H54 (cell line): ENCODE measurements around the gene VANGL2.

Source experiments
- DNase-seq: peaks from one replicate; pipeline ENCODE4 v3.0.0; 2011; ENCODE audit warnings: low spot score, mixed read lengths; ENCODE audit not compliant: insufficient read length
- FAIRE-seq: peaks from 3 replicates; lab custom pipeline; 2011; peaks lifted over from hg19 to GRCh38; lab: Jason Lieb, UNC
- POLR2A ChIP-seq: IDR thresholded peaks from 2 replicates; pipeline ENCODE4 v1.6.1; 2011; ENCODE audit warnings: low read depth, mild to moderate bottlenecking, low read length

VANGL2 gene

DNA sequence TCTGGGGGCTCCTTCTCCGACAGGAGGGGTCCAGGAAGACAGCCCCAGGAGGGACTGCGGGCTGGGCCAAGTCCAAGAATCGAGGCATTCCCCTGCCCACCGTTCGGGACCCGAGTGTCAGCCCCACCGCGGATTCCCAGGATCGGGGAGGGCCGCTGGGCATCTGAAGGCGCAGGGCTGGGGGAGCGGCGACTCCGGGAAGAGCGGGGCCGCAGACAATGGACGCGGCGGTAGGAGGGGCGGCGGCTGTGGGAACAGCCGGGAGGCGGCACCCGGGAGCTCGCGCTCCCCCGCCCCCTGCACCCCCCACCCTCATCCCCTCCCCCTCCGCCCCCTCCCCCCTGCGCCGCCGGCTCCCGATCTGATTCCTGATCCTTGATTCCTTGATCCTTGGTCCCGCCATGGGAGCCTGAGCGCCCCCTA, at the start of gene VANGL2:
Gene VANGL2 (plus strand): TSS at position 342 of the 423 bp plus-strand sequence. CDS start 15,274 bp downstream, outside the sequence.
- TF ChIP-seq POLR2A, result no peak
- DNase-seq (no peak), FAIRE-seq (no peak)

DNA sequence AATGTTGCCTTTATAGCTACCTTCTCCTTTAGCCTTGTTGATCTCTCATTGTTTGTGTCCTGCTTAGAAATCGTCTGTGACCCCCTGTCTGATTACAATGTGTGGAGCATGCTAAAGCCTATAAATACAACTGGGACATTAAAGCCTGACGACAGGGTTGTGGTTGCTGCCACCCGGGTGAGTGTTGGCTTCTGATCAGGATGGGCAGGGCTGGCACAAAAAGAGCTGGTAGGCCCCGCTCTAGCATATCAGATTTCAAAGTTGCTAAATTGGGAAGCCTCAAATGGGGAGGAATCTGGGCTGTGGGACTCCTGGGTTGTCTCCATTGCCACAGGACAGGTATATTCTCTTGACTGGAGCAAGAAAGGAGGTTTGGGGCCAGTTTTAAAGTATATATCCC, 48.7 kb upstream of the VANGL2 start:
- FAIRE-seq (no peak), DNase-seq (no peak)
- TF ChIP-seq POLR2A, result no peak

DNA sequence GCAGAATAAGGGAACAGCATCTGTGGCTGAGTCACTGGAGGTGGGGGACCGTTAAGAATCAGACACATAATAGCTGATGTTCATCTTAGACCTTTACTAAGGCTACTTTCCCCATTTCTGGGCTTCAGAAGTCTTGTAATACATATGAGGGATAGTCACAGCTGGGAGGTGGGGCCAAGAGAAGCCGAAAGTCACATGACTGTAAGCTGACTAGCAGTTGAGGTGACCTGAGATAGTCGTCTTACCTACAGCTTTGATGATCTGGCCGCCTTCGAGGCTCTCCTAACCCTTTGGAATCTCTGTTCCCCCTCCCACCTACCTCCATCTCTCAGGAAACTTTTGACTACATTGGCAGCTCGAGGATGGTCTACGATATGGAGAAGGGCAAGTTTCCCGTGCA, 47.8 kb upstream of the VANGL2 start:
- no peak for FAIRE-seq
- TF ChIP-seq POLR2A, result no peak

DNA sequence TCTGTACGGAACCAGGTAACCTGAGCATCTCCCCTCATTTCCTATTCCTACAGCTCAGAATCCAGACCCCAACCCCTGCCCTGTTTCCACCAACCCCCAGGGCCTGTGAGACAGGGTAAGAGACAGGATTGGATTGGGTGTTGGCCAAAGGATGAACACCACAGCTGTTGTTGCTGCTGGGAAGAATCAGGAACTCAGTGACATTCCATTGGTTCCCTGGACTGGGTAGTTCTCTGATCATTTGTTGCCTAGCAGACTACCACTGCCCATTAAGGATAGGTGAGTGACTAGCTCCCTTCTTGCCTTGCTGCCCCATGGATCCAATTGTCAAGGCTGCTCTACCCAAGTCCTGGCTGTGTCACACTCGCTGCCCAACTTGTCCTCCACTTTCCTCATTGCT, 47.1 kb upstream of the VANGL2 start:
- TF ChIP-seq POLR2A, result no peak
- no peak for FAIRE-seq
- no peak for DNase-seq

More for the DNA sequence above, 47.8 kb upstream of the VANGL2 start:
- no peak for DNase-seq

DNA sequence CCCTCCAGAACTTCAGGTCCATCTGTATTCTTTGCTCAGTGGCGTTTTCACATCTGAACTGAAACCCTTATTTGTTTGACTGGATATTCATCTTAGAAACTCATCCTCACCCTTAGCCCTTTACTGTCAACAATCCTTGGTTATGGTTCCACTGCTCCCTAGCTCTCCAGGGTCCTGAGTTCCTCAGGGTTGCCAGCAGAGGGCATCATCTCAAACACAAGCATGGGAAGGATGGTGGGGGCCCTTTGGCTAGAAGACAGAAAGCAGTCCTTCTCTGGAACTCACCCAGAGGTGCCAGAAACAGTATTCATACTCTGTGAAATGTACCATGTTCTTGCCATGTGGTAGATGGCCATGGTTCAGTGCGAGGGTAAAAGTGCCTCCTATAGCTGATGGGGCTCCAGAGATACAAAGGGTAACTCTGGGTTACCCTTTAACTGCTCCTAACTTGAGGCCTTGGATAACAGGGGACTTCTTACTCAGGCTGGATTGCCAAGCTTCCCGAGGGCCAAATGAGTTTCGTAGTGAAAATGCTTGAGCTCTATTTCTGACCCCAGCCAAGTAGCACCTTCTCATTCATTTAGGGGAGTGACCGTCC, 45.9 kb upstream of the VANGL2 start:
- DNase-seq, result no peak
- TF ChIP-seq POLR2A, result no peak
- FAIRE-seq, result no peak

DNA sequence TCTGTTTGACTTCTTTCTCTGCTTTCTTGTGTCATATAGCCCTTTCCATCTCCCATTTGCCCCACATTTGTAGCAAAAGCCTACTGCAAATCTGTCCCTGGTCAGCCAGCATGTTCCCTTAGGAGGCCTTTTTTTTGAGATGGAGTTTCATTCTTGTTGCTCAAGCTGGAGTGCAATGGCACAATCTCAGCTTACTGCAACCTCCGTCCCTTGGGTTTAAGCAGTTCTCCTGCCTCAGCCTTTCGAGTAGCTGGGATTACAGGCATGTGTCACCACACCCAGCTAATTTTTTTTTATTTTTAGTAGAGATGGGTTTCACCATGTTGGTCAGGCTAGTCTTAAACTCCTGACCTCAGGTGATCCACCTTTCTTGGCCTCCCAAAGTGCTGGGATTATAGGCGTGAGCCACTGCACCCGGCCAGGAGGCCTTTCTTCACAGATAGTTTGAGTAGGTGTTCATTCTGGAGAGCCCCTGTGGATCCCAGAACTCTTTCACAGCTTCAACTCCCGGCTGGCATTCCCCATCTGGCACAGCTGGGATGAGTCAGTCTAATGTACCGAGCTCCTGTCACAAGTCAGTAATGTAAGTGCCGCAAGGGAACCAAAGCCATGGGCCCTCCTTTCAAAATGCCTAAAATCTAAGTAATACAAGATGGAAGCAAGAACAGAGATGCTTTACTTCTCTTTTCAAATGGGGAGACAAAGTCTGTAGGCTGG, 42.9 kb upstream of the VANGL2 start:
- no peak for DNase-seq
- TF ChIP-seq POLR2A, result no peak
- no peak for FAIRE-seq

DNA sequence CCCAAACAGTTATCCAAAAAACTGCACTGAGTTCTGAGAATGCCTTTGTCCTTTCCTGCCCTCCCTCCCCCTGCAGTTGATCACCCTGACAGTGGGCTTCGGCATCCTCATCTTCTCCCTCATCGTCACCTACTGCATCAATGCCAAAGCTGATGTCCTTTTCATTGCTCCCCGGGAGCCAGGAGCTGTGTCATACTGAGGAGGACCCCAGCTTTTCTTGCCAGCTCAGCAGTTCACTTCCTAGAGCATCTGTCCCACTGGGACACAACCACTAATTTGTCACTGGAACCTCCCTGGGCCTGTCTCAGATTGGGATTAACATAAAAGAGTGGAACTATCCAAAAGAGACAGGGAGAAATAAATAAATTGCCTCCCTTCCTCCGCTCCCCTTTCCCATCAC, 42.3 kb upstream of the VANGL2 start:
- TF ChIP-seq POLR2A, result no peak
- no peak for FAIRE-seq
- DNase-seq, result no peak

DNA sequence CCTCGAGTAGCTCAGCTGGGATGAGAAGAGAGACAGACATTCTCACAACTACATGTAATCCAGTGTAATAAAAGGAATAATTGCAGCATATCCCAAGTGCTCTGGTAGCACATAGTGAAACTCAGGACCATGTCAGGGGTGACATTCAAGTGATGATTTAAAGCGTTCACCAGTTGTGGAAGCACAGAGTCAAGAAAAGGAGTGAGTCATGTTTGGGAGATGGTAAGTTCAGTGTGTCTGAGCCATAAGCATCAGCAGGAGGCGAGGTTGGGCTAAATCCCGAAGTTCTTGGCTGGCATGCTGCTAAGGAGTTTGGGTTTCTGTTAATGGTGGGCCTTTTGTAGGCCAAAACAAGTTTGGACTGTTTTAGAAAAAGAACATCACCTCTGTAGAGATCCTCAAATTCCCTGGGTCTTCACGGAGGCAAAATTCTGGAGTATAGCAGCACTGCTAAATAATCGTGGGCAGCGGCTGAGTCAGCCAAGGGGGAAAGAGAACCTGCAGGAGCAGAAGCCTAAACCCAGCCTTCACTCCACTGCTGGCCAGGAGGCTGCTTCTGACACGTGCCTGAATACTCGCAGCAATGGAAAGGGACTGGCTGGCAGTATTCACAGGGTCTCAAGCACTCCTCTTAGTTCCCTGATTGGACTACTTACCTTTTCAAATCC, 40.7 kb upstream of the VANGL2 start:
- no peak for FAIRE-seq
- TF ChIP-seq POLR2A, result no peak
- DNase-seq, result no peak

DNA sequence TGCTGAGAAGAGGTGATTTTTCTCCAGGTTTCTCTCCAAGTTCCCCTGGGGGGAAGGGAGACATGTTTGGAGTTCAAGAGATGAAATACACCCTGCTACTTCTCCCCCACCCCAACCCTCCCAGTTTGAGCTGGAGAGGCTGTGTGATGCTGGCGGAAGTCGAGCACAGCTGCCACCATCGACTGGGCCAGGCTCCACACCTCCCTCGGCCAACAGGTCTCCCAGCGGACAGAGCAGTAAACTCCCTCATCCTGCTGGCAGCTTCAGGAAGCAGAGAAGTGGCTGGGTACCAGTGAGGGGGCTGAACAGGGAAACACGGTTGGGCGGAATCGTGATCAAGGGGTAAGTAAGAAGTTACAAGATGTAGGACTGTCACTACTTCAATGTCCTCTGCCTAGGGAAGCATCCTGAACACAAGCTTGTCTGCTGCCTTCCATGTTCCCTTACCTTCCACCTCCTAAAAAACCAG, 40.1 kb upstream of the VANGL2 start:
- FAIRE-seq (no peak), DNase-seq (no peak)
- TF ChIP-seq POLR2A, result no peak

DNA sequence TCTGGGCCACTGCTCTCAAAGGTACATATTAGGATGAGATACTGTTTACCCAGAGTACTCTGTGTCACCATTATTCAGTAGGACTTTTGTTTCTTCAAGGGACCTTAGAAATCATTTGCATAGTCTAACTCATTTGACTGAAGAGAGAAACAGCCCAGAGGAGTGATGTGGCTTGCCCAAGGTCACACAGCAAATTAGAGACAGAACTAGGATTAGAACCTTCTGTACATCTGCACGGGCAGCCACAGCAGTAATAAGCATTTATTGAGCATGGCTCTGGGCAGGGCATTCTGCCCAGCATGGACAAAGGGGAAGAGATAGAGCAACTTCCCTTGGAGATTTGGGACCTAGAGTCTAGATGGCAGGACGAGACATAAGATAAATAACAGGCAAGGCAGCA, 39.2 kb upstream of the VANGL2 start:
- no peak for TF ChIP-seq POLR2A
- FAIRE-seq (no peak), DNase-seq (no peak)

DNA sequence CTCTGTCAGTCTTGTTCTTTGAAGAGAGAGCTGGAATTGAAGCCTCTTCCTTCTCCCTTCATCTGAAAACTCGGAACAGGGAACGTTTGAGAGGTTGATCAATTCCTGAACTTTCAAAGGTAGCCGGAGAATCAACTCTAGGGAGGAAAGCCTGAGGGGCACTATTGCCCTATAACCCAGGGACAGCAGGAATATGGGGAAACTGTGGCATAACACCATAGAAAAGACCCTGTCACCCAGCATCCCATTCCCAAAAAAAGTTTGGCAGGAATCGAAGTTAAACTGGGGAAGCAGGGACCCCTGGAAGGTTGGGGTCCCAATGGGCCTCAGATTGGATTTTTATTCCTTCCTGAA, 38.6 kb upstream of the VANGL2 start:
- DNase-seq (no peak), FAIRE-seq (no peak)
- TF ChIP-seq POLR2A, result no peak

DNA sequence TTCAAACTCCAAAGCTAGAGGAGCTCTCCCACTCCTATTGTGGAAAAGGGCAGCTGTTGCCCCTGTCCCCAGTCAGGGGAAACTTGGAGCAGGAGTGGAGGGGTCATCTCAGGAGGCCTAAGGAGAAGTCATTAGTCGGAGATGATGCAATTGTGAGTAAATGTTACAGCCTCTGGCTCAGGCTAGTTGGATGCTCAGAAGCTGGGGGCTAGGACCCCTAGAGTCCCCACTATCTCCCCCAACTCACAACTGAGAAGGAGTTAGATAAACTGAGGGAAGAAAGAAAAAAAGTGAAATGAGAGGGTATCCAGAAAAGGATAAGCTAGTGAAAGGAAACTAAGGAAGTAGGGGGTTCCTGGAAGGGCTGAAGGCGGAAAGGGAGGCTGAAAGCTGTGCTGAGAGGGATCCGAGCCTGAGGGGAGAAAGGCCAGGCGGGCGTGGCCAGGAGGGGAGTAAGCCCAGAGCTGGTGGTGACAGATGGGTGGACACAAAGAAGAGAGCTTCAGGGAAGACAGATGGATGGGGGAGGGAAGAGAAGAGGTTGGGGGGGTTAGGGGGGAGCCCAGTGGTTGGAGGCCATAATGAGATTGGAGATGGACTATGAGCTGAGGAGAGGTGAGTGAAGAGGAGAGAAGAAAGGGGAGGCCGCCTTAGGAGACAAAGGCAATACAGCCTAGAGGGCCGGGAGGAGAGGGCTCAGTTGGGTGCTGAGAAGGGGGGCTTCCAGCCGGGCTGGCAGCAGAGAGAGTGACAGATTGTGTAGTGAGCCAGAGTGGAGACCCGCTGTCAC, 38.0 kb upstream of the VANGL2 start:
- TF ChIP-seq POLR2A, result no peak
- no peak for DNase-seq
- no peak for FAIRE-seq

DNA sequence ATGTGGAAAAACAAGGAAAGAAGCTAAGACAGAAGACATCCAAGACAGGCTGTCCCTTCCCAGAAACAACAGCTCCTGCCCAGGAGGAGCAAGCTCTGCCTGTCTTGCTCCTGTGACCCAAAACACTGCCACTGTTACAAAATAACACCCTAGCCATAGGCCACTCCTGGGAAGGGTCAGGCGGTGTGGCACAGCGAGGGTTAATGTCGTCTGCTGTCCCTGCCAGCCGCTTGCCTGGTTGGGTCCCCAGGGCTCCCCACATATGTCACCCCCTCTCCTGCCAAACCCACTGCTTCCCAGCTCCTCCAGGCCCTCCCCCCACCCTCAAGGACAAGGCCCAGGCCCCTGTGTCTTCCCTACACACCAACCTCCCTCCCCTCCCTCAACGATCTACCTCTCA, 37.4 kb upstream of the VANGL2 start:
- FAIRE-seq, result no peak
- no peak for TF ChIP-seq POLR2A
- no peak for DNase-seq
